ENCODE results near the gene ZCCHC2. TPM values are rescaled to one million over a fixed set of nuclear protein-coding genes. Genes with fewer than 3 reads are reported as not detected.

Gene ZCCHC2
- total and polyA plus RNA-seq, 2 of the 4 experiments (the other 2 are of a cell fraction), result 3.2 to 3.6 TPM

DNA sequence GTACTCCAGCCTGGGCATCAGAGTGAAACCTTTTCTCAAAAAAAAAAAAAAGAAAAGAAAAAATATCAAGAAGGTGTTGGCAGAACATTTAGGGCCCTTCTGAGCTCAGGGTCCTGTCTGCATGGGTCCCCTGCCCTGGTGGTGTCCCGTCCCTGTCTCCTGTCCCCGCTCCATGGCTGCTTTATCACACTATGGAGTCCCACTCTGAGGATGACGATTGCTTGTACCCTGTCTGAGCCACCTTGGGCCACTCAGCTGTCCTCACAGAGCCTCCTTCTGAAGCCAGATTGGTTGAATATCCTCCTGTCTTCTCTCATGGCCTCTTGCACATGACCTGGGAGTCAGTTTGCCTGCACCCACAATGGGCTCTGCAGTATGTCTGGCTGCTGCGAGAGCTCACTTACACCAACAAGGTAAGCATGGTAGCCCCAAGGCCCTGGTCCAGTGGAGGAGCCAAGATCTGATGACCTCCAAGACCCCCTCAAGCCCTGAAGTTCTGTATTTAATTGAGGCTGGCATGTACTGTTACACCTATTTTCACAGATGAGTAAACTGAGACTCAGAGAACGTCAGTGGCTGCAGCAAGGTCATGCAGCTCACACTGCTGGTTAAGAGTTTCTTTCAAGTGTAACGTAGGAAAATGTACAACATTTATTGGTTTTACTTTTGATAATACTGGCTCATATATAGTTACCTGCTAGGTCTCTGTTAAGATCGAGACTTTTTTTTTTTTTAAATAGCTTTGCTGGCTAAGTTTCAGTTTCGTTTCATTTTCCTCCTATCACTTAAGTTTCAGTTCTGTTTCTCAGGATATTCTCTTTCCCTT is 16.9 kb upstream of the ZCCHC2 start (continued):
- TF ChIP-seq CHD1 (IDR thresholded peaks at IDR 0.05; ENCODE audit: low read depth, low read length), result no peak

DNA sequence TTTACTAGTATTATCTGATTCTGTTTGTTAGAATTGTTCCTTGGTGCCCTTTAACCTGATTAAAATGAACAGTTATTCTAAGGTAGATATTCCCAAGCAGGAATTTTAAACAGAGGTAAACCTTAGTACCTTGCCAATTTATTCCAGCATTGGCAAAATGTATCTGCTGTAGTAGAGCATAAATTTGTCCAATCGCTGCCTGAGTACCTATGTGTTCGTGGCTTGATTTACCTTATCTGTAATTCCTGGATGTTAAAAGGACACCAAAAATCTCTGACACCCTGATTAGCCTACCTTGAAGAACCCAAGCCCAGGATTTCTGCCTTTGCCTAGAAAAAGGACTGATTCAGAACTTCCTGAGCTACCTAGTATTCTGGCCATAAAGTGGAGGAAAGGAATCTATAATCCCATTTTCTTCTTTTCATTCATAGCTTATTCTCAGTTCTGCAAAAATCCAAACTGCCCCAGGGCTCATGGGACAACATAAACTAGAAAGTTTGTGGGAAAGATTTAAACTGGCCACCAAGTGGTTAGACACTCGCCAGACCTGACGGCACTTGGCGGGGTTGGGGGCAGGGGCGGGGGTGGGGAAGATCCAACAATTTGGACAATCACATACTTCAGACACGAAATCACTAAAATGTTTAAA is 16.2 kb upstream of the ZCCHC2 start:
- no peak overlapping the region for H2AFZ ChIP-seq (replicated peaks; ENCODE audit: low read length, poor library complexity)
- dilution Hi-C loops (cut with HindIII; ENCODE audit: low sequenced_read_pairs, unreplicated experiment), result no loop called here
- BruUV-seq (replicated peaks), result no TSS peak
- H2BK5ac ChIP-seq (ENCODE audit: low read depth, low read length, poor library complexity, severe bottlenecking), result no peak overlapping the region
- DNase-seq, result no peak
- no peaks in the 10 kb centered on the region for H4K20me1 ChIP-seq (ENCODE audit: insufficient read depth, low read length)
- no peak overlapping the region for H3K23ac ChIP-seq (ENCODE audit: low read depth, low read length)
- H3K27ac ChIP-seq (ENCODE audit: insufficient read depth, low read length), result no peak overlapping the region
- WGBS, 2 experiments (ENCODE audit: extremely low coverage in 2 of 2, insufficient read length in 1 of 2), result no CpG with 5 or more reads among the region's 7 CpGs
- no peak overlapping the region for H2AK5ac ChIP-seq (ENCODE audit: low read depth, low read length)
- no peak overlapping the region for H2BK20ac ChIP-seq (ENCODE audit: low read depth, low read length)
- in situ Hi-C loops (cut with MboI; ENCODE audit: low sequenced_read_pairs), result no loop called here
- H3K27me3 ChIP-seq (ENCODE audit: control insufficient read depth, insufficient read depth, low read length), result no peaks in the 10 kb centered on the region
- H3K14ac ChIP-seq (replicated peaks; ENCODE audit: low read depth, low read length), result no peak overlapping the region
- no peaks in the 10 kb centered on the region for H3K9me3 ChIP-seq (ENCODE audit: control insufficient read depth, insufficient read depth, low read length)
- 0 out of 4 replicates have a peak overlapping the region, but pooled peaks of 1 of the 2 experiments have one; percentile 41 for H4K8ac ChIP-seq (ENCODE audit: low read depth in 2 of 2, low read length in 2 of 2)
- no peak overlapping the region for H4K91ac ChIP-seq (ENCODE audit: insufficient read depth, low read depth, low read length)
- no peak overlapping the region for H3K4ac ChIP-seq (ENCODE audit: low read depth, low read length)
- no peak for ATAC-seq (ENCODE audit: low read depth)
- no peak overlapping the region for H3K9ac ChIP-seq (ENCODE audit: low read depth, low read length)
- ChIA-PET CTCF (interaction anchor here (0.7 kb wide), 1 partner anchor 105 kb away, joined by 4 read pairs; no protein-coding TSS in a partner anchor), POLR2A (ENCODE audit: unreplicated experiment) (no interaction called here)
- H2BK15ac ChIP-seq (ENCODE audit: low read depth, low read length), result no peak overlapping the region
- H4K5ac ChIP-seq (ENCODE audit: low read depth, low read length), result no peak overlapping the region
- H2AK9ac ChIP-seq (replicated peaks; ENCODE audit: low read depth, low read length, poor library complexity), result no peak overlapping the region
- H3K4me1 ChIP-seq (ENCODE audit: control insufficient read depth, insufficient read depth, low read length), result no peaks in the 10 kb centered on the region; the same call in 1 of the 2 replicates
- intact Hi-C loops (cut with micrococcal nuclease), result no loop called here
- H3K79me1 ChIP-seq (ENCODE audit: low read depth in 1 of 2, low read length in 2 of 2), result no peaks in the 10 kb centered on the region
- H3K4me2 ChIP-seq (ENCODE audit: low read depth, low read length), result peak overlapping the region; percentile 50; the same call in 1 of the 2 replicates
- H2BK120ac ChIP-seq (ENCODE audit: low read depth, low read length), result no peak overlapping the region
- H3K9me1 ChIP-seq (ENCODE audit: insufficient read depth, low read length), result no peaks in the 10 kb centered on the region
- H3K56ac ChIP-seq (ENCODE audit: extremely low read depth, insufficient read depth, low read length), result no peak overlapping the region
- peak overlapping the region; percentile 7; the same call in 1 of the 2 replicates for H3K4me3 ChIP-seq (ENCODE audit: insufficient read depth, low read depth, low read length)
- H3K18ac ChIP-seq (ENCODE audit: low read depth, low read length), result no peak overlapping the region
- H3K36me3 ChIP-seq (ENCODE audit: control insufficient read depth, insufficient read depth, low read length), result no peaks in the 10 kb centered on the region
- TF ChIP-seq MXI1 (IDR thresholded peaks at IDR 0.05; ENCODE audit: borderline replicate concordance, low read depth, low read length), result no peak
- no peak for TF ChIP-seq MAFK (IDR thresholded peaks at IDR 0.05; ENCODE audit: low read depth, low read length)
- no peak for TF ChIP-seq SMC3 (IDR thresholded peaks at IDR 0.05; ENCODE audit: low read depth, low read length)
- no peak for TF ChIP-seq POLR2A (IDR thresholded peaks at IDR 0.05; ENCODE audit: low read depth, low read length)
- no peak for TF ChIP-seq BHLHE40 (IDR thresholded peaks at IDR 0.05; ENCODE audit: low read depth, low read length)
- no peak for TF ChIP-seq CEBPB (IDR thresholded peaks at IDR 0.05; ENCODE audit: low read depth, low read length)
- TF ChIP-seq, protein P1, sequence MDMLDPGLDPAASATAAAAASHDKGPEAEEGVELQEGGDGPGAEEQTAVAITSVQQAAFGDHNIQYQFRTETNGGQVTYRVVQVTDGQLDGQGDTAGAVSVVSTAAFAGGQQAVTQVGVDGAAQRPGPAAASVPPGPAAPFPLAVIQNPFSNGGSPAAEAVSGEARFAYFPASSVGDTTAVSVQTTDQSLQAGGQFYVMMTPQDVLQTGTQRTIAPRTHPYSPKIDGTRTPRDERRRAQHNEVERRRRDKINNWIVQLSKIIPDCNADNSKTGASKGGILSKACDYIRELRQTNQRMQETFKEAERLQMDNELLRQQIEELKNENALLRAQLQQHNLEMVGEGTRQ (IDR thresholded peaks at IDR 0.05; ENCODE audit: low read depth, low read length), result no peak
- no peak for TF ChIP-seq RFX5 (IDR thresholded peaks at IDR 0.05; ENCODE audit: low read depth, low read length)
- TF ChIP-seq MAZ (IDR thresholded peaks at IDR 0.05; ENCODE audit: borderline replicate concordance, low read depth, low read length), result no peak
- no peak for TF ChIP-seq RAD21 (IDR thresholded peaks at IDR 0.05; ENCODE audit: low read length)
- no peak for TF ChIP-seq FOS (IDR thresholded peaks at IDR 0.05; ENCODE audit: low read depth, low read length)
- TF ChIP-seq CTCF (conservative IDR thresholded peaks at IDR 0.05; ENCODE audit: low read depth, low read length), result no peak
- TF ChIP-seq CHD1 (IDR thresholded peaks at IDR 0.05; ENCODE audit: low read depth, low read length), result no peak

Data from IMR-90 (cell line).